SJSA1 (cell line): Measurements from ENCODE around the gene FRMD4A. TPM values are rescaled to one million over a fixed set of nuclear protein-coding genes. Genes with fewer than 3 reads are reported as not detected.

Source experiments
- DNase-seq, 2 experiments: peaks; one replicate each; pipeline ENCODE4 v3.0.0-alpha.2; 2015 to 2020; ENCODE audit warnings: low spot score in 2 of 2, low read depth in 1 of 2
- H3K27ac ChIP-seq: fragments of 250-450 bp; sonication (Bioruptor Pico); 2 replicates; pipeline ENCODE4 v1.5.1; 2020; ENCODE audit warnings: mild to moderate bottlenecking, moderate library complexity
- H3K27me3 ChIP-seq: fragments of 250-450 bp; sonication (Bioruptor Pico); replicated peaks from 2 replicates; pipeline ENCODE4 v1.5.1; 2020; ENCODE audit warnings: mild to moderate bottlenecking, moderate library complexity
- H3K36me3 ChIP-seq: fragments of 250-450 bp; sonication (Bioruptor Pico); 2 replicates; pipeline ENCODE4 v1.5.1; 2020; ENCODE audit warnings: mild to moderate bottlenecking
- H3K4me1 ChIP-seq: fragments of 250-450 bp; sonication (Bioruptor Pico); replicated peaks from 2 replicates; pipeline ENCODE4 v1.6.1; 2021; ENCODE audit warnings: mild to moderate bottlenecking
- H3K4me3 ChIP-seq: fragments of 250-450 bp; sonication (Bioruptor Pico); 2 replicates; pipeline ENCODE4 v1.5.1; 2020; ENCODE audit warnings: mild to moderate bottlenecking
- H3K9me3 ChIP-seq: fragments of 250-450 bp; sonication (Bioruptor Pico); replicated peaks from 2 replicates; pipeline ENCODE4 v1.5.1; 2020; ENCODE audit warnings: mild to moderate bottlenecking
- total RNA-seq: library from RNA; depleted of rRNA; stranded (reverse); fragments of >200 nt; shearing (Covaris generic); gene quantifications from 2 replicates; pipeline ENCODE4 v1.2.3, GENCODE V29; 2014

FRMD4A gene
- total RNA-seq, 1 experiment from 2014 or later, result 6.2 TPM

GRCh38 chr10:14173706-14174594 is 156.8 kb downstream of the FRMD4A start:
- no peaks in the 10 kb centered on the region for H3K36me3 ChIP-seq
- DNase-seq, result peak in 1 of 2 experiments; percentile 36
- H3K27me3 ChIP-seq, result peaks cover 33% of the 10 kb centered on the region
- peak overlapping the region; percentile 17 for H3K4me3 ChIP-seq
- H3K4me1 ChIP-seq, result peaks cover 12% of the 10 kb centered on the region
- H3K9me3 ChIP-seq, result no peaks in the 10 kb centered on the region
- H3K27ac ChIP-seq, result no peak overlapping the region

- H3K4me3 ChIP-seq, result peak overlapping the region; percentile 17
- no peaks in the 10 kb centered on the region for H3K9me3 ChIP-seq
- DNase-seq, result peak in 1 of 2 experiments; percentile 24
- no peak overlapping the region for H3K27ac ChIP-seq
- peaks cover 12% of the 10 kb centered on the region for H3K4me1 ChIP-seq
- peaks cover 36% of the 10 kb centered on the region for H3K27me3 ChIP-seq
- H3K36me3 ChIP-seq, result no peaks in the 10 kb centered on the region
These were observed 157.4 kb downstream of the FRMD4A start for GRCh38 chr10:14173391-14173705.

GRCh38 chr10:14172336-14172950 is 158.3 kb downstream of the FRMD4A start:
- Histone ChIP-seq H3K9me3 (no peaks in the 10 kb centered on the region), H3K27ac (no peak overlapping the region), H3K4me3 (no peak overlapping the region), H3K4me1 (peaks cover 12% of the 10 kb centered on the region), H3K27me3 (peaks cover 39% of the 10 kb centered on the region), H3K36me3 (no peaks in the 10 kb centered on the region)
- DNase-seq, result no peak

- H3K27ac ChIP-seq, result no peak overlapping the region
- H3K36me3 ChIP-seq, result no peaks in the 10 kb centered on the region
- H3K4me1 ChIP-seq, result peaks cover 12% of the 10 kb centered on the region
- no peak overlapping the region for H3K4me3 ChIP-seq
- no peaks in the 10 kb centered on the region for H3K9me3 ChIP-seq
- H3K27me3 ChIP-seq, result peaks cover 39% of the 10 kb centered on the region
- DNase-seq, result no peak
These were observed 159.4 kb downstream of the FRMD4A start for GRCh38 chr10:14171336-14171735.

GRCh38 chr10:14163377-14164086 is 167.2 kb downstream of the FRMD4A start:
- H3K36me3 ChIP-seq, result no peaks in the 10 kb centered on the region
- no peaks in the 10 kb centered on the region for H3K4me1 ChIP-seq
- H3K9me3 ChIP-seq, result no peaks in the 10 kb centered on the region
- no peak overlapping the region for H3K4me3 ChIP-seq
- H3K27me3 ChIP-seq, result peaks cover 31% of the 10 kb centered on the region
- H3K27ac ChIP-seq, result no peak overlapping the region
- DNase-seq, result no peak

- H3K9me3 ChIP-seq, result no peaks in the 10 kb centered on the region
- no peak overlapping the region for H3K27ac ChIP-seq
- no peaks in the 10 kb centered on the region for H3K4me1 ChIP-seq
- DNase-seq, result no peak
- H3K27me3 ChIP-seq, result peaks cover 26% of the 10 kb centered on the region
- H3K4me3 ChIP-seq, result no peak overlapping the region
- H3K36me3 ChIP-seq, result no peaks in the 10 kb centered on the region
These were observed 167.9 kb downstream of the FRMD4A start for GRCh38 chr10:14162629-14163344.

- Histone ChIP-seq H3K27me3 (peaks cover 26% of the 10 kb centered on the region), H3K36me3 (no peaks in the 10 kb centered on the region), H3K4me1 (no peaks in the 10 kb centered on the region), H3K27ac (no peak overlapping the region), H3K4me3 (no peak overlapping the region), H3K9me3 (no peaks in the 10 kb centered on the region)
- DNase-seq, result no peak
These were observed 168.7 kb downstream of the FRMD4A start for GRCh38 chr10:14162061-14162460.

GRCh38 chr10:14160299-14160698 is 170.4 kb downstream of the FRMD4A start:
- H3K4me3 ChIP-seq, result no peak overlapping the region
- H3K27ac ChIP-seq, result no peak overlapping the region
- H3K4me1 ChIP-seq, result peaks cover 5% of the 10 kb centered on the region; the same call in 1 of the 2 replicates
- H3K36me3 ChIP-seq, result no peaks in the 10 kb centered on the region
- H3K27me3 ChIP-seq, result peaks cover 23% of the 10 kb centered on the region
- no peak for DNase-seq
- H3K9me3 ChIP-seq, result no peaks in the 10 kb centered on the region

- Histone ChIP-seq H3K9me3 (no peaks in the 10 kb centered on the region), H3K27me3 (peaks cover 18% of the 10 kb centered on the region), H3K27ac (no peak overlapping the region), H3K4me3 (no peak overlapping the region), H3K36me3 (no peaks in the 10 kb centered on the region), H3K4me1 (peaks cover 5% of the 10 kb centered on the region; the same call in 1 of the 2 replicates)
- no peak for DNase-seq
These were observed 172.1 kb downstream of the FRMD4A start for GRCh38 chr10:14158575-14158974.

GRCh38 chr10:14156104-14156503 is 174.6 kb downstream of the FRMD4A start:
- no peaks in the 10 kb centered on the region for H3K9me3 ChIP-seq
- no peaks in the 10 kb centered on the region for H3K36me3 ChIP-seq
- H3K4me1 ChIP-seq, result peaks cover 5% of the 10 kb centered on the region; the same call in 1 of the 2 replicates
- H3K4me3 ChIP-seq, result no peak overlapping the region
- DNase-seq, result no peak
- H3K27ac ChIP-seq, result no peak overlapping the region
- 0 out of 2 replicates have a peak, but pooled peaks cover 2% of the 10 kb centered on the region for H3K27me3 ChIP-seq

GRCh38 chr10:14153570-14154055 is 177.1 kb downstream of the FRMD4A start:
- no peak overlapping the region for H3K4me3 ChIP-seq
- H3K4me1 ChIP-seq, result peaks cover 5% of the 10 kb centered on the region; the same call in 1 of the 2 replicates
- H3K36me3 ChIP-seq, result no peaks in the 10 kb centered on the region
- no peaks in the 10 kb centered on the region; the same call in 1 of the 2 replicates for H3K27me3 ChIP-seq
- H3K9me3 ChIP-seq, result no peaks in the 10 kb centered on the region
- no peak overlapping the region for H3K27ac ChIP-seq
- no peak for DNase-seq

- no peak for DNase-seq
- H3K4me1 ChIP-seq, result peaks cover 8% of the 10 kb centered on the region
- no peaks in the 10 kb centered on the region for H3K36me3 ChIP-seq
- H3K27ac ChIP-seq, result no peak overlapping the region
- no peaks in the 10 kb centered on the region for H3K9me3 ChIP-seq
- no peak overlapping the region for H3K4me3 ChIP-seq
- H3K27me3 ChIP-seq, result no peaks in the 10 kb centered on the region; the same call in 1 of the 2 replicates
These were observed 179.2 kb downstream of the FRMD4A start for GRCh38 chr10:14151571-14151970.

- Histone ChIP-seq H3K4me3 (no peak overlapping the region), H3K4me1 (peaks cover 11% of the 10 kb centered on the region), H3K27me3 (no peaks in the 10 kb centered on the region; the same call in 1 of the 2 replicates), H3K36me3 (no peaks in the 10 kb centered on the region), H3K27ac (no peak overlapping the region), H3K9me3 (no peaks in the 10 kb centered on the region)
- DNase-seq, result no peak
These were observed 180.2 kb downstream of the FRMD4A start for GRCh38 chr10:14150526-14150925.
